GM18520 (cell line): ENCODE measurements around the gene HEATR5A.

Experiments
- ATAC-seq: cut with Tn5 transposase; IDR thresholded peaks from one replicate; pipeline ENCODE4 v1.9.1; 2021; ENCODE audit not compliant: unreplicated experiment

HEATR5A gene

DNA sequence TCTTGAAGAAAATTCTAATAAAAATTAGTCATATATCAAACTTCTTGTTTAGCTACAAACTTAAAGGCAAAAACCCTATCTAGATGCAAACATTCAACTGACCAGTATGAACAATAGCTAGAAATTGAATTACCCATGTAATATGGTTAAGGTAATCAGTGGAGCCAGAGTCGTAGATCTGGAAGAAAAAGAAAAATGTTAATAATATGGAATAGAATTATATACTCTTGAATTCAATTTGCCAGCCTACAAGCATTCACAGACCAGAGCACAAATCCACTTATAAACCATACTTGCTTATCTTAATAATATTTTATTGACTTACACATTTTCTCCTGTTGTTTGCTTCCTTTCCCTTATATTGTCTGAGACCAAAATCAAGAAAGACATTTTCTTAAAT is 7.7 kb upstream of the HEATR5A start:
- no peak for ATAC-seq

DNA sequence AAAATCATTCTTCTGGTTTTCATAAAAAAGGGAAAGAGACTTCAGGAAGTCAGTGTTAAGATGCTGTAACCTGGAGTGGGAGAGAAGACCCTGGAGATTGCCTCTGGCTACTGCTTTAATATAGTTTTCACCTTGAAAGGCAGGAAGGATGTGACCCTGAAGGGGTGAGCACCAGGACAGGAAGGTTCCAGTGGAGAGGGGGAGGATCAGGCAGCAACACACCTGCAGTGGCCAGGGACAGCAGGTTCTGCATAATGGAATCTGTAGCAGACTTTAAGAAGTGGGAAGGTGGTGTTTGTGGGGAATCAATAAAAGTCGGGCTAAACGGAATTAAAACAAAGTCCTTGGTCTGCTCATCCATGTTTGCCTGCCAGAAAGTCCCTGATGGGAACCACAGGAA is 6.3 kb upstream of the HEATR5A start:
- ATAC-seq, result no peak

DNA sequence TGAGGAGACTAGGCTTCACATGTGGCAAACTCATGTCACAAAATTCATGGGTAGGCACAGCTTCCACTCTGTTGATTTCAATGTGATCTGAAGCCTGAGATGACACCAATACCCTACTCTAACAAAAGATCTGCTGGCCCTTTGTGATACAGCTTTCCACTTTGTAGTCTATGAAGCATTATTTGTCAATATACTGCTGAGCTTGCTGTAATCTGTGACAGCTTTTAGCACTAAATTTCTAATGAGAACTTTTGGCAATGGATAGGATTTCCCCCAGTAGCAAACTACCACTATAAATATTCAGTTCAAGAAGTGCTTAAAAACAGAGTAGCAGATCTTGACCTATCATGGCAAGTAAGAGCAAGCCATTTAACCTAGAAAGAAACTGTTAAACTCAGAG is 5.6 kb upstream of the HEATR5A start:
- no peak for ATAC-seq

DNA sequence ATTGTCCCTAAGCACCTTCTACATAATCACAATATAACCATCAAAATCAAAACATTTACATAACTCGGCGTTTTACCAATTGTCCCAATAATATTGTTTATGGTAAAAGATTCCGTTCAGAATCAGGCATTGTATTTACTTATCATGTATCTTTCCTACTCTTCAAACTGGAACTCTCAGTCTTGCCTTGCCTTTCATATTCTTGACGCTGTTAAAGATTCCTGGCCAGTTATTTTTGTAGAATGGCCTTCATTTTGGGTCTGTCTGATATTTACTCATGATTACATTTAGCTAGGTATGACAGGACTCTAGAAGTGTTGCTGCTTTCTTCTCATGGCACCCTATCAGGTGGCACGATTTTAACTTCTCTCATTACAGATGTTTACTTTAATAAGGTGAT is 850 bp upstream of the HEATR5A start:
- ATAC-seq, result no peak

DNA sequence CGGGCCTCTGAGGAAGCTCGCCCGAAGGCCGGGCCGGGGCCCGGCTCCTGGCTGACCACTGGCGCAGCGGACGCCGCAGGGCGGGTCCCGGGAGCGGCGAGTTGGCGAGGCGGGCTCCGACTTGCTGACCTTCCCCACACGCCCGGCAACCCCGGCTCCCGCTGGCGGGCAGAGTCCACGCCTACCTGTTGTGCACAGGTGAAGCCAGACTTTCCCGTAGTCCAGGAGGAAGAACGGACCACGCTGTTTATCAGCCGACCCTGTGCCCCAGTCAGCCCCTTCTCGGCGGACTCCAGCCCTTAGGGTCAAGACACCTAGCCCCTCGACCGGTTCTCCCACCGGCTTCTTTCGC is 407 bp downstream of the HEATR5A start:
- no peak for ATAC-seq

DNA sequence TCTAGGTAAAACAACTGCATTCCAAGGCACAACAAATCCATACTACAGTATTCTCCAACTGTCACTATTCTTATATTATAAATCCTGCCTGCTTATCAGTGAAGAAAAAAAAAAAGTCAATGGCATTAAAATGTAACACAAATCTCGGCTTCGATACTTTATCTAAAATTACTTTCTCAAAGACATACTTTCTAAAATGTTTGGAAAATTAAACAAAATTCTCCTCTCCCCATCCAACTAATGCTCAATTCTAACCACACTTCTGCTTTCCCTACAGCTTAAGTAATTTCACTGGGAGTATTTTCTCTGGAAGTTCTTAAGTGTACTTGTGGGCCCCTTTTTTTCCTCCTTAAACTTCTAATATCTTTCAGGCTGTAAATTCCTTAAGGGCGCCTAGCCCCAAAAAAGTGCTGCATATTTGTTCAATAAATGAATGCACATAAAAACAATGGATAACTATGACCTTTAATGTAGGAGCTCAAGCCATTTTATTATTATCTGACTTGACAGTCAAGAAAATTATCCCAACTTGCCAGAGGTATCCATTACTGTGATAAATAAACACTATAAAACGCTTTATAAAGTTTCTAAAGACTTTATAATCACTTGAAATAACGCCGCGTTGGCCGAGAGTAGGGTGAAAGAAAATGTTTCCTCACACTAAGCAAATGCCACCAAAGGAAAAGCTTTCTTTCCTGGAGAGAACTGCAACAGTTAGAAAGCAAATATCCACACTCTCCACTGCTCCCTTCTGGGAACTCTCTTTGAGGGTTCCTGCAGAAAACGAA is 977 bp downstream of the HEATR5A start:
- ATAC-seq, result no peak

DNA sequence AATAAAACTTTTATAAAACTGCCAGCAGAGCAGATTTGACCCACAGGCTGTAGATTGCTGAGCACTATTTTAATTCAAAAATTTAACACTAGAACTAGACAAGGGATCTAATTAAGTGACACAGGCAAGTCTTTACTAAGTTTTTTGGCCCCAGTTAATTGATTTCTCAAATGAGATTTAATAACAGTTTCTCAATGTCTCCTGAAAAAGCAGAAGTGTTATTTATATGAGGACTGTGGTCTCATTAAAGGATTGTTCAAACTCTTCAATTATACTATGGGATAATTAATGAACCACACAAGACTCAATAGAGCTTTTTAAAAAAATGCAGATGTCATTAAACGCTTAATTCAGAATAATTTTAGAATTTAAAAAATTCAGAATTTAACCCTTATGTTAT is 1.9 kb downstream of the HEATR5A start:
- ATAC-seq, result no peak

DNA sequence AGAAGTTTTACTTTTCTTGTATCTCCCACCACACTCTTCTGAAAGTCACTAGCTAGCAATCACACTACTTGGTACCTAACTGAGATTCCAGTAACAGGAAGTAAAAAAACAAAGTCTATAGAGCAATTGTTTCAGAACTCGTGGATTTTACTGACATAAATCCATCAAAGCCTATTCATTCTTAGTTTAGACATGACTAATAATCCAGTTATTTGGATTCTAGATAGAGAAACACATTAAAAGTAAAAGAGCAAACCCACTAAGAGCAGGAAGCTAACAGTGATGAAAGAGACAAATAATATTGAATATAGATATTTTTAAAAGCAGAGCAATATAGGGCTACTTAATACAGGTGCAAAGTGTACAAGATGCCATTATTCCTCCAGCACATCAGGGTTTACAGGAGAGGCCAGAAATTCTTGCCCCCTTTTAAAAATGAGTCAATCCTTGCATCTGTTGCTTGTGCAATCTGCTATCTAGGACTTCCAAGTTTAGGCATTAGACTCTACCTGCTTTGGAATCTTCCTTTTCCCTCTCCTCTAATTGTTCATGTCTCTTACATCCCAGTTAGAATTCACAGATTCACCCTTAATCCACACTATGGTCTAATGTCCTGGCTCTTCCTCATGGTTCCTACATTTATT is 6.0 kb downstream of the HEATR5A start:
- ATAC-seq, result no peak

DNA sequence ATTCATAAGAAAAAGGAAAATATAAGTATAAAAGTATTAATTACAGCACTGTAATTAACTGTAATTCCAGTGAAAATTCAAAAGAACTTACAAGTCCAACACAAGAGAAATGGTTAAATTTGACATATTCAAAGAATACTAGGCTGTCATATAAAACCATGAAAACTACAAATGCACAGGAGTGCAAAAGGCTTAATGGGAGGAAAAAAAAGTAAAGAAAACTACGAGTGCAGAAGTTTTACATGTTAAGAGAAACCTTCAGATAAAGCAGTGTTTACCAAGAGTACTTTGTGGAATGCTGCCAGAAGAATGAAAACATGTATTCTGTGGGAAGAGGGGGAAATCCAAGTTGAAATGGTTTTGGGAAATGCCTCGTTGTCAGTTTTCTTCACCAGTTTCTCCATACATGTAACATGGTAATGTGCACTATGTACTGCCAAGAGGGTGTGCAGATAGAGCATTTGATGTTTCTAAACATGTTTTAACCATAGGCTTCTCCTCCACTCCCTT is 9.1 kb downstream of the HEATR5A start:
- no peak for ATAC-seq

DNA sequence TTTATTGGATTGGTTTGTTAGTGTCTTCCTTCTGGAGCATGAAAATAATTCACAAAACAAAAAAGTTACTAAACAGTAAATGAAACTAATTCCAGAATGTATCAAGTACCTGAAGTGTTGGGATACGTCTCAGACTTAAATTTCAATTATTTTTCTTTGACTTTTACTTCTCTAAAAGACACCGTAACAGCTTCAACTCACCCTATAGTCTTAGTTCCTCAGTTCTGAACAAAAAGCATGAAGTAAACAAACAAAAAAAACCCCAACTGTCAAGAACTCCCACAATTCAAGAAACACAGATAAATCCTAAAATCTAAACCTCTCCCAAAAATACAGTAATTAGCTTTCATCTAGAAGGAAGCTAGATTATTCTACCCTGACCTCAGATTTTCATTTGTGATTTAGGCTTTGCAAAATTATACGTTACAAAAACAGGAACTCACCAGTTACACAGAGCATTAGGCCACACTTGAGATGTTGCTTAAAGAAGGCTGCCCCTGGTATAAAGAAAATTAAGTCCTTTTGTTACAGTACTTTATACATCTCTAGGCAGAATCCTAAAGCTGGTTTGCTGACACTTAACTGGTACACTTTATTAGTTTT is 10.2 kb downstream of the HEATR5A start:
- ATAC-seq, result no peak

DNA sequence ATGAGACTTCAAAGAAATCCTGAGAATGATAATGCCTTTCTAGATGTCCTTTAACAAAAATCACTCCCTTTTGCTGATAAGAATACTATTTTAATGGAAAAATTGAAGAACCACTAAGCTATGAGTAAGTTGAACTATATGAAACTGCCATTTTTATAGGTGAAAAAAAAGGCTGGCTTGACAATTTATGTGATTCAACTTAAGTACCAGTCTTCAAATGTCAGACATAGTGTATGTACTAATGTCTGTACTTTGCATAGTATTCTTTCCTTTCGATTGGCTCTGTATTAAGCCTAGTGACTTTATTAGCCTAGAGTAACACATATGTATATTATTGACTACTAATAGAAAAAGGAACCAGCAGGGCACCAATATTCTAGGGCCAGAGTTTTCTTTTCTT is 11.9 kb downstream of the HEATR5A start:
- ATAC-seq, result no peak

DNA sequence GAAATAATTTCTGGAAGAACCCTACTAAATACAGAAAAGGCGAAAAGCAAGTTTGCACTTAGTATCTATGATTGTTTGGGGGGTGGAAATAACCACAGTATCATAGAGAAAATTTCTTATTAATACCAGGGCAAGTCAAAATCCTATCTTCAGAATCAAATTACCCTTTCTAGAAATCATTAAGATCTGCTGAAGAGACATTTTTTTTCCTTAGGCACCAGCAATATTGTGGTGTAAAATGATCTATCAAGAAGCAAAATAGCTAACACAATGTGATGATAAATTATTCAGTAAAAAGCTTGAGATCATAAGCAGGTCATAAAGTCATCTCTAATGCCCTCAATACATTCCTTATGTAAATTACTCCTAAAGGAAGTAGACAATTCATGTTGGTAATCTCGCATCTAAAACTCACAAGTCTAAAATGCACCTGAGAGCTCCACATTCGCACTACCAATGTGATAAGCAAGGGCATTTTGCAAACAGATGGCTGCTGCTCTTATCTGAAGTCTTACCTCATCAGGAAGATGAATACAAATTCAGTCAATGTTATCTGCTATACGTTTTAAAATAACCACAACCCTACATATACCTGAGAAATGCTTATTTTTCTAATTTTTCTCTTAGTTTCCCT is 14.6 kb downstream of the HEATR5A start:
- ATAC-seq, result no peak

DNA sequence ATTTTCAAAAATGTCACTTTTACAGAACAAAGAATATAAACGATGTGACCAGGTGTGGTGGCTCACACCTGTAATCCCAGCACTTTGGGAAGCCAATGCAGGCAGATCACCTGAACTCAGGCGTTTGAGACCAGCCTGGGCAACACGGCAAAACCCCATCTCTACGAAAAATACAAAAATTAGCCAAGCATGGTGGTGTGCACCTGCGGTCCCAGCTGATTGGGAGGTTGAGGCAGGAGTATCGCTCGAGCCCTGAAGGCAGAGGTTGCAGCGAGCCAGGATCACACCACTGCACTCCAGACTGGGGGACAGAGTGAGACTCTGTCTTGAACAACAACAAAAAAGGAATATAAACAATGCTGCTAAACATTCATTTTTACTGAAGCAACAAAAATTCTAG is 15.2 kb downstream of the HEATR5A start:
- no peak for ATAC-seq

DNA sequence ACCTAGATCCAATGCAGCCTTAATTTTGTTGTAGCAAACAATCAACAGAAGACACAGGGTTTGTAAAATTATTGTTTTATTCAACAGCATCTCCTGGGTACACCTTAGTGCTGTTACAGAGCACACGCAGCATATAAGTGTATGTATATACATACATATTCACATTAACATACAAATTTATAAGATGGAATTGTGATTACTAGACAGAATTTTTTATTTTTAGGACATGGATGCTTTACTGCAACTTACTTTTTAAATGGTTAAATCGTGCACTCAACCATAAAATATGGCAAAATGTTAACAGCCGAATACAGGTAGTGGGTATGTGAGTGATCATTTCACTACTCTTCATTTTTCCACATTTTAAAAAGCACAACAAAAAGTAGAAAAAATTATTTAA is 16.6 kb downstream of the HEATR5A start:
- no peak for ATAC-seq

DNA sequence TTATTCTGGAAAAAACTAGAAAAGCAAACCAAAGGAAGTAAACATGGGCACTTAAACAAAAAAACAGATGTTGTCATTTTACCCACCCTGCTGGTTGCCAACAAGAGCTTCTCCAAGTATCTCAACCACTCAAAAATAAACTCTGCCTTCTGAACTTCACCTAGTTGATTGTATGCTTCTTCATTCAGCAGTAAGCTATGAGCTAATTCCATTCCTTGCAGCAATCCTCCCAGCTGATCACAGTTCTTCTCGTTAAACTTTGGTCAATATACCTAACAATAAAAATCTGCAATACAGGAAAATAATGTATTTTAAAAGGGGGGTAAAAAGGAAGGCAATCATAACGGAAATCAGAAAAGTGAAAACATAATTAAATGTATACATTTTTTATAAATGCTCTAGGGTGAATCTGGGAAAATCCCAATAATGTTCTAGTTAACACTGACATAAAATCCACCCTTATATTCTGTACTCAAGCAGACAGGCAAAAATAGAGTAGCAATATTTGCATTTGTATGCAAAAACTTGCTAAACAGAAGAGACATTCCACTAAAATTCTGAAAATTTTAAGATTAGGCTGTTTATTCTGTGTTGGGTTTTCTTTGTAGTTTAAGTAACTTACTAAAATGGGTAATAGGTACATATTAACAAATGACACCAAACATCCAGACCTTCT is 17.4 kb downstream of the HEATR5A start:
- no peak for ATAC-seq

DNA sequence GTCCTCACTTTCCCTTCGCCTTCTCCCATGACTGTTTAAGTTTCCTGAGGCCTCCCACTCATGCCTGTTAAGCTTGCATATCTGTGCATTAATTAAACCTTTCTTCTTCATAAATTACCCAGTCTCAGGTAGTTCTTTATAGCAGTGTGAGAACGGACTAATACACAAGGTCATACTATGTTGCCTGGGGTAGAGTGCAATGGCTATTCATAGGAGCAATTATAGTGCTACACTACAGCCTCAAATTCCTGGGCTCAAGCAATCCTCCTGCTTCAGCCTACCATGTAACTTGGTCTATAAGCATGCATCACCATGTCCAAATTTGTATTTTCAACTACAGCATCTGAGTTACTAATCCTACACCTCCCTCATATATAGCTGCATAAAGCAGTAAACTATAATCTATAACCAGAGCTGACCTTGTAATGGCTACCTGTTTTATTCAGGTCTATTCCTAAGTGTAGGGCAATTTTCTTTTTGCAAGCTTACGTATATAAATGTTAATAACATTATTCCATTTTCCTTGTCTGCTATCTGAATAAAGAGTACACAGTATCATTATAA is 18.9 kb downstream of the HEATR5A start:
- ATAC-seq, result no peak

DNA sequence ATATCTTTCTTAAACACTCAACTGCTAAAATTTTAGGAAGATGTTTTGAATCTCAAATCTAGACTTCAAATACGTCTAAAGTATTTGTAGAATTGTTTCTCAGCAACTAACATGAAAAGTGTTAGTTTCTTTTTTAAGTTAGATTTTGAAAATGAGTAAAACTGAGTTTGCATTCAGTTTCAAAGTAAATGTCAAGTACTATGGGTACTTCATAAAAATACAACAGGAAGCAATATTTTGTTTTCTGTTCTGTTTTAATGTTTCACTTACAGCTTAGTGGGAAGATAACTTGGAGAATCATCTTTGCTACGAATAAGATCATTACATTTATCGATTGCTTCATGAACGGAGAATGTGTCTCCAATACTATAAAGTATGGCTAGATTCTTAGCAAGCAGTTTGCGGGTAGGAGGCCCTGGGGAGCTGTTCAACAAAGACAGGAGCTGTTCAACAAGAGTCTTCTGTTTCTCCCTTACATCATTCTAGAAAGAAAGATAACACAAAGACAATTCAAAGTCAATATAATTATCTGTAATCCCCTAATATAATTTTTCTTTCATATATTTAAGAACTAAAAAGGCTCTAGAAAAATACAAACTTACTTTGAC is 20.2 kb downstream of the HEATR5A start:
- ATAC-seq, result peak; percentile 51

DNA sequence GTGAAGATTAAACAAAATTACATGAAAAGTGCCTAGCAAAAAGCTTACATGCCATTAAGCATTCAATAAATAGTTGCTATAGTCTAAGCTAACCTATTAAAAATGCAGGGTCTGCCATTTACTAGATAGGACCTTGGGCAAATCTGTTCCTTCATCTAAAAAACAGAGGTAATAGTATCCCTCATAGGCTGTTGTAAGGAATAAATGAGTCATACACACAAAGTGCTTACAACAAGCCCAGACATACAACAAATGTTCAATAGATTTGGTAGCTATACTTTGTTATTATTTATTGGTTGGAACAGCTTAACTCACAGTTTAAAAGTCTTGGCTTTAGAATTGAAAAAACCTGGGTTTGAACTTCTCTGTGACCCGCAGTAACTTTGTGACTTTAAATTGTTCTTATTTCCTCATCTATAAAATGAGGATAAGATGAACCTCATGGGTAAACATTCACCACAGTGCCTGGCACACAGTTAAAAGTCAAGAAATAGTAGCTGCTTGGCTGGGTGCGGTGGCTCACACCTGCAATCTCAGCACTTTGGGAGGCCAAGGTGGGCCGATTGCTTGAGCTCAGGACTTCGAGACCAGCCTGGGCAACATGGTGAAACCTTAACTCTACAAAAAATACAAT is 24.7 kb downstream of the HEATR5A start:
- ATAC-seq, result no peak

DNA sequence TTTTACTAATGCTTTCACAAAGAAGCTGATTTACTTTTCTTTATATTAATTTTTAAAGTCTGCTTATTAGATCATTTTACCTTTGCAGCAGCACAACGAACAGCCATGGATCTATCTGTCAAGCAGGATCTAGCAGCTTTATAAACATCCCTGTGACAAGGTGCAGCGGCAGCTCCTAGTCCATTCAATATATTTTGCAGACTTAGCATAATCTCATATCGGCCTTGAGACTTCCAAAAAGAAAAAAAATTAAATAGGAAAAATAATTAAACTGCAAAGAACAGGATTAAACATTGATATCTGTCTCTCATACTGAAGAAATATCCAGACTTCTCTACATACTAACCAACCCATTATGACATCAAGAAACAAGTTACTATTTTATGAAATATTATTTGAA is 25.2 kb downstream of the HEATR5A start:
- ATAC-seq, result no peak

DNA sequence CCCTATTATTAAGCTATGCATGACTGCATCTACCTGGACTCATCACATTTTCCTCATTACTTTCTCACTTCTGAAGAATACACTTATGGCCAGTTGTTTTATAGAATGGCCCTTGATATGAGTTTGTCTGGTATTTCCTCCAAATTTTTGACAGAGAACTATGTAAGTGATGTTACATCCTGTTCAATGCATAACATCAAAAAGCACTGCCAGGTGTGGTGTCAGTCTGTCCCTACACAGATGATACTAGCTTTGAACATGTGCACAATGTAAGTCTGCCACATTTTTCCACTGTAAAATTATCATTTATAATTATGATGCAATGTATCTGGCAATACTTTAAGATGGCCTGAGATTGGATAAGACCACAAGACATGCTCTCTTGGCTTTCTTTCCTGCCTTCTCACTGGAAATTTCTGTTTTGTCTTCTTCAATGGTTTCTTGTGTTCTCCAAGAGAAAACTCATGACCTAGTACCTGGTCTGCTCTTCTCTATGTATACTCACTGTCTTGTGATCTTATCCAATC is 28.3 kb downstream of the HEATR5A start:
- ATAC-seq, result no peak
